Stimulated activated CD8-positive, alpha-beta memory T cell treated with anti-CD3 and anti-CD28 coated beads, Interleukin-12 subunit alpha, Interleukin-12 subunit beta, amount 100 ng/mL, for 4 hours (primary cell): Measurements from ENCODE around the gene CYSRT1.
A peak's percentile ranks its signal among the peaks of the same experiment; 100 is the strongest.
"Not testable (repeated sequence)": the region's sequence is repeated elsewhere in the genome, so short reads cannot be mapped to it uniquely, and the experiment has no call there.

Experiments
- DNase-seq: peaks from one replicate; pipeline ENCODE4 v3.0.0-alpha.2; 2020; ENCODE audit warnings: low read depth

Gene CYSRT1

DNA sequence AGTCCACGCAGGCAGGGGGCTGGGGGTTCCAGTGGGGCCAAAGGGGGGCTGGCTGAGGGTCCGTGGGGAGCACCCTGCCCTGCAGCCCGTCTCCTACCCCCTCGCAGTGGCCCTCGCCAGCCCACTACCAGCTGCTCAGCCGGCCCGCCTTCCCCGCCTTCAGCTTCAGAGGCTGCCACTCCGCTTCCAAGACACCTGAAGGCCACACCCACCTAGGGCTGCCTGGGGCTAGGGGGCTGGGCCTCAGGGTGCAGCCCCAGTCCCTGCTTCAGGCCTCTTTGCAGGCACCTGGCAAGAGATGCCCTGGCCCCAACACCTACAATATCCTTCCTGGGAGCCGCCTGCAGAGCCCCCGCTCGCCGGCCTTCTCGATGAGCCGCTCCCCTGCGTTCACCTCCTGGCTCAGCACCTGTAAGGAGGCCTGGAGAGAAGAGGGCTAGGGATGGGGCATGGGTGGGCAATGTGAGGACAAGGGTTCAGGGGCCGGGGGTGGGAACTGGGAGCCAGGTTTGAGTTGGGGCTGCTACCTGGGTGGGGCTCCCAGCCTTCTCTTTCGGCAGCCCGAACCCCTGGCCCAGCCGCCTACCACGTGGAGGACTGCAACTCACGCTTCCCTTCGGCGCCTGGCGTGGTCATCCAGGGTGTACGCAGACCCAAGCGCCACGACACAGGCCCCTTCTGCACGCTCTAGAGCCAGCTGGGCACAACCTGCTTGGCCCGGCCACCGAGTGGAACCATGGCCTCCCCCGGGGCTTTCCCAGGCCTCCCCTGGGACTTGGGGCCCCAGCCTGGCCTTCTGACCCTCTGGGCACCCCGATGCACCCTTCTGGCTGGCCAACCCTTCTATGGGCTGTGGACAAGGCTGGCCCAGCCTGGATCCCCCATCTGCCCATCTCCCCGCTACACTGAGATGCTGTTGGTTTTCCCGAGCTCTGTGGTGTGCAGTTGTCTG is 27.9 kb downstream of the CYSRT1 start:
- DNase-seq: no peak

GRCh38 chr9:137253717-137254623 is 29.0 kb downstream of the CYSRT1 start:
- no peak for DNase-seq

GRCh38 chr9:137254624-137255447 is 29.9 kb downstream of the CYSRT1 start, which contains the start of gene NELFB:
Gene NELFB (plus strand): TSS chr9:137255327.
- DNase-seq: peak; percentile 96

DNA sequence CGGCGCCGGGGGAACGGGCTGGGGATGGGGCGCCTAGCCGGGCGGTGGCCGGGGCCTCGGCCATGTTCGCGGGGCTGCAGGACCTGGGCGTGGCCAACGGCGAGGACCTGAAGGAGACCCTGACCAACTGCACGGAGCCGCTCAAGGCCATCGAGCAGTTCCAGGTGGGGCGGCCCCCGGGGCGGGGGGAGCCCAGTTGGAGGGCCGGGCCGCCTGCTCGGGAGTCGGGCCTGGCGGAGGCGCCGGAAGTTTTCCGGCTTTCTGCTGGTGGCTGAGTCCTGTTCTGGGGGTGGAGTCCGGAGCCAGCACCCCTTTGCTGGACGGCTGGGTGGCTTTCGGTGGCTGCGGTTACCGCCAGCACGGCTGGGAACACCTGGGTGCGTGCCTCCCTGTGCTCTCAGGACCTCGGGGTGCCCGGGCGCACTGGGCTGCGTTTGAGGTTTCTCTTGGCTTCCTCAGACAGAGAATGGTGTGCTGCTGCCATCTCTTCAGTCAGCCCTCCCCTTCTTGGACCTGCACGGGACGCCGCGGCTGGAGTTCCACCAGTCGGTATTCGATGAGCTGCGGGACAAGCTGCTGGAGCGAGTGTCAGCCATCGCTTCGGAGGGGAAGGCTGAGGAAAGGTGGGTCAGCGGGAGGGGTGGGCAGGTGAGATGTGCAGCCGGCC is 30.6 kb downstream of the CYSRT1 start:
- DNase-seq: no peak

DNA sequence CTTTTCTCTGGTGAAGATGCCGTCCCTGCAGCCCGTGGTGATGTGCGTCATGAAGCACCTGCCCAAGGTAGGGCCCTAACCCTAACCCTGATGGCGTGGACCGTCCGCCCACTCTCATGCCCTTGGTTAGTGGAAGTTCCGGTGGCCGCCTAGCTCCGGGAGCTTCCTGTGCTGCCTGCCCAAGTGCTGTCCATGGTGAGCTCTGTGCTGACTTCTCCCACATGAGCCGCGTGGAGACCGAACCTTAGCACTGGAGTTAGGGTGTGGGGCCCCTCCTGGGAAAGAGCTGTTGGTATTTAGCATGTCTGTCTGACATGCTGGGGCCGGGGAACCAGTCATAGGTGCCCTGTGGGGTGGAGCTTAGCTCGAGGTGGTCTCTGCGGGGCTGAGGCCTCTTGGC is 31.4 kb downstream of the CYSRT1 start:
- DNase-seq: no peak

- DNase-seq: no peak
Measured at GRCh38 chr9:137256856-137257255, 31.9 kb downstream of the CYSRT1 start.

DNA sequence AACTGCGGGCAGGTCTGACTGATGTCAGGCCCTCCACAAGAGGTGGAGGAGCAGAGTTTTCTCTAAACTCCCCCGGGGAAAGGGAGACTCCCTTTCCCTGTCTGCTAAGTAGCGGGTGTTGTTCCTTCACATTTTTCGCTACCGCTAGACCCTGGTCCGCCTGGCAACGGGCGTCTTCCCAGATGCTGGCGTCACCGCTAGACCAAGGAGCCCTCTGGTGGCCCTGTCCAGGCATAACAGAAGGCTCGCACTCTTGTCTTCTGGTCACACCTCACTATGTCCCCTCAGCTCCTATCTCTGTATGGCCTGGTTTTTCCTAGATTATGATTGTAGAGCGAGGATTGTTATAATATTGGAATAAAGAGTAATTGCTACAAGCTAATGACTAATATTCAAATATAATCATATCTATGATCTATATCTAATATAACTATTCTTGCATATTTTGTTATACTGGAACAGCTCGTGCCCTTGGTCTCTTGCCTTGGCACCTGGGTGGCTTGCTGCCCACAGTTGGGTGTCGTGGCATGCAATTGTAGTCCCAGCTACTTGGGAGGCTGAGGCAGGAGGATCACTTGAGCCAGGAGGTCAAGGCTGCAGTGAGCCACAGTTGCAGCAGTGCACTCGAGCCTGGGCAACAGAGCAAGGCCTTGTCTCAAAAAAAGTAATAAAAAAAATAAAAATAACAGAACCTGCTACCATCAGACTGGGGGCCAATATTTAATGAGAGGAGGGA is 37.4 kb downstream of the CYSRT1 start:
- not testable (repeated sequence) for DNase-seq

DNA sequence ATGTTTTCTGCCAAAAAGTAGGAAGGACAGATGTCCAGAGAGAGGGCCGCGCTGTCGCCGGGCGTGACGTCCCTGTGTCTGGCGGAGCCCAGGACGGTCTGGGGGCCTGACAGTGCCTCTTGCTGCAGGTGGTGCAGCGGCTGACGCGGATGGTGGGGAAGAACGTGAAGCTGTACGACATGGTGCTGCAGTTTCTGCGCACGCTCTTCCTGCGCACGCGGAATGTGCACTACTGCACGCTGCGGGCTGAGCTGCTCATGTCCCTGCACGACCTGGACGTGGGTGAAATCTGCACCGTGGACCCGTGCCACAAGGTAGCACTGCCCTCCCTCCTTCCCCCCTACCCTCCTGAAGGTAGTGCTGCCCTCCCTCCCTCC is 37.9 kb downstream of the CYSRT1 start:
- DNase-seq: no peak

DNA sequence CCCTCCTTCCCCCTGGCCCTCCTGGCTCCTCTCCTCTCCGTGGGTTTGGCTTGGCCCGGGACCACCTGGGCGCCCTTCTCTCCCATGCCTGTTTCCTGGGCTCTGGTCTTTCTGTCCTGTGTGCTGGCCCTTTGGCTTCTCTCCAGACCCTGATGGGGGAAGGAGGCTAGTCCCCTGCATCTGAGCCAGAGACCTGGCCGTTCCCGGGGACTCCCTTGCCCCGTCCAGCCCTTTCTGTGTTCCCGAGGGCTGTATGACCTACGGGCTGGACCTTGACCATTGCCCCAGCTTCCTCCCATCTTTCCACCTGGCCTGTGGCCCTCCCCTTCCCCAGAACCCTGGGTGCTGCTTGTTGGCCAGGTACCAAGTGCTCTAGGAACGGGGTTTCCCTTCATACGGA is 38.5 kb downstream of the CYSRT1 start:
- no peak for DNase-seq

- no peak for DNase-seq
Measured at GRCh38 chr9:137264067-137264466, 39.1 kb downstream of the CYSRT1 start.

- DNase-seq: no peak
Measured at GRCh38 chr9:137265496-137266161, 40.7 kb downstream of the CYSRT1 start.

DNA sequence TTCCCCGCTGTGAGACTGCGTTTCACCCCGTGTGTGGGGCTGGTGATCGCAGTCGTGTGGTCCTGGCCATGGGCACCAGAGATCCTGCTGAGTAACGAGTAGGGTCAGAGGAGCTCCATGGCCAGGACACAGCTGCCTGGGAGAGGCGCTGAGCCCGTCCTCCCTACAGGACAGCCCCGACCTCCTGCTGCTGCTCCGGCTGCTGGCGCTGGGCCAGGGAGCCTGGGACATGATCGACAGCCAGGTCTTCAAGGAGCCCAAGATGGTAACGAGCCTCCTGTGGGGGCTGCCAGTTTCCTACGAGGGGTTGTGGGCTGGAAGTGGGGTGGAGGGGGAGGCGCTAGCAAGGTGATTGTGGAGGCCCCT is 41.2 kb downstream of the CYSRT1 start:
- DNase-seq: no peak

DNA sequence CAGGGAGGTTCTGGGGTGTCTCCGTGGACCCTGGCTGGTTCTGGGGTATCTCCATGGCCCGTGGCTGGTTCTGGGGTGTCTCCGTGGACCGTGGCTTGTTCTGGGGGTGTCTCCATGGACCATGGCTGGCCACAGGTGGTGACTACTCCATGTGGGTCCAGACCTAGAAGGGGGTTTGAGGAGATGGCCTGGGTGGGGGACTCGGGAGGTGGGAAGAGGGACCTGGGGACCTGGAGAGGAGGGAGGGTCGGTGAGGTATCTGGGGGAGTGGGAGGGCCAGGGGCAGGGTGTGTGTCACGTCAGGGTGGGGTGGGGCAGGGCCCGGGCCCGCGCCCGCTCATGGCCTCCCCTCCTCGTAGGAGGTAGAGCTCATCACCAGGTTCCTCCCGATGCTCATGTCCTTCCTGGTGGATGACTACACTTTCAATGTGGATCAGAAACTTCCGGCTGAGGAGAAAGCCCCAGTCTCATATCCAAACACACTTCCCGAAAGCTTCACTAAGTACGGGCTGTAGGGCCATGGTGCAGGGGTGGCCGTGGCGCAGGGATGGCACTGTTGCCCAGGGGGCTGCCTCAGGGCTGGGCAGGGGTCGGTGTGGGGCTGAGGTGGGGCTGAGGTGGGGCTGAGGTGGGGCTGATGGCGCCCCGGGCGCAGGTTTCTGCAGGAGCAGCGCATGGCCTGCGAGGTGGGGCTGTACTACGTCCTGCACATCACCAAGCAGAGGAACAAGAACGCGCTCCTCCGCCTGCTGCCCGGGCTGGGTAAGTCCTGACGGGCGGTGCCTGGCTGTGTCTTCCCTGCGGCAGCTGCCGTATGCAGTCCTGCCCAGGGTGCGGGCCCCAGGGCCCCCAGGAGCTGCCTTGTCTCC is 41.8 kb downstream of the CYSRT1 start:
- no peak for DNase-seq

DNA sequence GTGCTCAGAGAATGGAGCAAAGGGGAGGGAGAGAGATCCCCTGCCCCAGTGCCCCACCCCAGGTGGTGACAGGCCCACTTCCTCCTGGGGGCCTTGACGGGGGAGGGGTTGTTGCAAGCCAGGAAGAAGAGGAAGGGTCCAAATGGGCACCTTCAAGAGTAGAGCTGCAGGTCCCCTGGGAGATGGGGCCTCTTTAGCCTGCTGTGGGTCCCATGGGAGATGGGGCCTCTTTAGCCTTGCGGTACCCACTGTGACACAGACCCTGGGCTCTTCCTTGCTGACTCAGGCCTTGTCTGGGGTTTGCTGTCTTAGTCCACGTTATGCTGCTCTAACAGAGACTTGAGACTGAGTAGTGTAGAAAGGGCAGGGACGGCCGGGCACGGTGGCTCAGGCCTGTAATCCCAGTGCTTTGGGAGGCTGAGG is 43.0 kb downstream of the CYSRT1 start:
- no peak for DNase-seq

- DNase-seq: no peak
Measured at GRCh38 chr9:137268538-137269201, 43.7 kb downstream of the CYSRT1 start.

DNA sequence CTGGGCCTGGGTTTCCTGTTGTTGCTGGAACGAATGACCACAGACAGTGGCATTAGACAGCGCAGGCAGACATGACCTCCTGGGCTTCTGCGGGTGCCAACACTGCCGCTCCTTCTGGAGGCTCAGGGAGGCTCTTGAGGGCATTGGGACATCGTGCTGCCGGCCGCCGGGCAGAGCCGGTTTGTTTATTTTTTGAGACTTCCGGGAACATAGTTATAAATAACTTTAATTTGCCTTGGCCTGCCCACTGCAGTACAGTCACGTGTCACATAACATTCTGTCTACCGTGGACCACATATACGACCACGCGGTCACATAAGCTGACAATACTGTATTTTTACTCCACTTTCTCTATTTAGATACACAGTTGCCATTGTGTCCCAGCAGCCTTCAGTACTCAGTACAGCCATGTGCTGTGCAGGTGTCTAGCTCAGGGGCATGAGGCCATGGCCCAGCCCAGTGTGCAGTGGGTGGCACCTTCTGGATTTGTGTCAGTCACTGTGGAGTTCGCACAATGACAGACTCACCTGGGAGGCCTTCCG is 44.3 kb downstream of the CYSRT1 start:
- no peak for DNase-seq

GRCh38 chr9:137270929-137271695 is 46.1 kb downstream of the CYSRT1 start:
- DNase-seq: no peak

DNA sequence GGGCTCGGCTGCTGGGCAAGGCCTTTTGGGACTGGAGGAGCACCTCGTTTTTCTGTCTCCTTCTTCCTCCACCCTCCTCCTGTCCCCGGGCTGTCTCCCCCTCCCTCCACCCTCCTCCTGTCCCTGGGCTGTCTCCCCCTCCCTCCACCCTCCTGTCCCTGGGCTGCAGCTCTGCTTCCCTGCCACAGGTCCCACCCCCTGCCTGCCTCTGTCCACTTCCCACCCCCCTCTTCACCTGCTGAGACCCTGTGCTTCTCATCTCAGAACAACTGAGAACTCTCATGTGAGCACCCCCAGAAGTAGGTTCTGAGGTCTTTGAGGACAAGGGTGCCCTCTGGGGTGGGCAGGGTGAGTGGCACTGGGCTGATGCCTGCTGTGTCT is 46.7 kb downstream of the CYSRT1 start:
- DNase-seq: no peak
